Fibroblast of peridontal ligament (primary cell): ENCODE measurements around the gene TIPIN.
"Not testable (repeated sequence)": the region's sequence is repeated elsewhere in the genome, so short reads cannot be mapped to it uniquely, and the experiment has no call there.

Experiments
- DNase-seq: peaks from one replicate; pipeline ENCODE4 v3.0.0-alpha.2; 2010; ENCODE audit errors: extremely low read depth

The TIPIN gene

DNA sequence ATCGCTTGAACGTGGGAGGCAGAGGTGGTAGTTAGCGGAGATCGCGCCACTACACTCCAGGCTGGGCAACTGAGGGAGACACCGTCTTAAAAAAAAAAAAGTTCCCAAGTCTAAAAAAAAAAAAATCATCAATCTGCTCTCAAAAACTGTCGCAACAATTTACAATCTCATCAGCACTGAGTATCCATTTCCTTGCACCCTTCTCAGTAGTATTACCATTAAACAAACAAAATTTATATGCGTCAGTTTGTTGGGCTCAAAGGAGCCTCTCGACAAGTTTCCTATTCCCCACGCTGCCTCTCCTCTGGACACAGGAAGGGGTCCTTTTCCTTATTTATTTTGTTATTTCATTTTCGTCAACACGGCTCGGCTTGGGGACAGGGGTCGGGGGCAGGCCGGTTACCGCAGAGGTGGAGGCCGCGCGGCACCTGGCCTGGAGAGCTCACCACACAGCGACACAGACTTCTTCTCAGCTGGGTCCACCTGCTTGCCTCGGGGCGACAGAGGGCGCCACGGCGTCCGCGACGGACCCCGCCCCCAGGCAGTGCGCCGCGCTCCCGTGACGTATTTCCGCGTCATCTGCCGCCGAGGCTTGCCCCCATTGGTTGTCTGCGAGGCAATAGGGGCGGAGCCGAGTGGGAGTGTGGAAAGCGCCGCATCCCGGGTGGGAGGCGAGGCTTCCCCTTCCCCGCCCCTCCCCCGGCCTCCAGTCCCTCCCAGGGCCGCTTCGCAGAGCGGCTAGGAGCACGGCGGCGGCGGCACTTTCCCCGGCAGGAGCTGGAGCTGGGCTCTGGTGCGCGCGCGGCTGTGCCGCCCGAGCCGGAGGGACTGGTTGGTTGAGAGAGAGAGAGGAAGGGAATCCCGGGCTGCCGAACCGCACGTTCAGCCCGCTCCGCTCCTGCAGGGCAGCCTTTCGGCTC lies 30.0 kb upstream of the TIPIN start, which contains the start of gene MAP2K1:
Gene MAP2K1, plus strand, starts transcription at position 709 of the 920 bp plus-strand sequence. CDS start 436 bp downstream, outside the sequence.
- peak; percentile 93 for DNase-seq

DNA sequence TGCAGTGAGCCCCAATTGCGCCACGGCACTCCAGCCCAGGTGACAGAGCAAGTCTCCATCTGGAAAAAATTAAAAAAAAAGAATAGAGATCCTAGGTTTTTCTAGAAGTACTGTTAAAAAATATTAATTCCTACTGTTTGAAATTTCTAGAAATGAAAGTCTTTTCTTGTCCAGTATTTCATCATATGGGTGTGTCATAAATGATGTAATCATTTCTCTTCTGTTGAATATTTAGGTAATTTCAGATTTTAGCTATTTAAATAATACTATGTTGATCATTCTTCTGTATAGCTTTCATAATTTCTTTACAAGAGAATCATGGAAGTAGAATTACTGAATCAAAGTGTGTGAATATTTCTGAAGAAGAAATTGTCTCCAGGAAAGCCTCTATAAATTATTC lies 24.9 kb upstream of the TIPIN start:
- DNase-seq = not testable (repeated sequence)

DNA sequence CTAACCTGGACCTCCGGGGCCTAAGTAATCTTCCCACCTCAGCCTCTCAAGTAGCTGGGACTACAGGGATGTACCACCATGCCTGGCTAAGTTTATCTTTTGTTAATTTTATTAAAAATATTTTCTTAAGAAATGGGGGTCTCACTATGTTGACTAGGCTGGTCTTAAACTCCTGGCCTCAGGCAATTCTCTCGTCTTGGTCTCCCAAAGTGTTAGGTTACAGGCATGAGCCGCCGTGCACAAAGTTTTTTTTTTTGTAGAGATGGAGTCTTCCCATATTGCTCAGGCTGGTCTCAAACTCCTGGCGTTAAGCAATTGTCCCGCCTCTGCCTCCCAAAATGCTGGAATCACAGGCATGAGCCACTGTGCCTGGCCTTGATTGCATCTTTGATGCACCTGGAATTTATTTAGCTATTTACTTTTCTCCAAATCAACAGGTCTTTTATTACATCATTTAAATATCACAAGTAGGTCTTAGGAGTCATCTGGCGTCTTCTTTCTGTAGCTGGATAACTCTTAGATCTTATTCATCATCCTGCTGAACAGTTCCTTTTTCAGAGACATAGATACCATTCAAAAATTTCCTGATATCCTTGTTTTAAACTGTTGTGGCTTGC lies 22.4 kb upstream of the TIPIN start:
- no peak for DNase-seq

GRCh38 chr15:66374179-66374578 lies 17.7 kb upstream of the TIPIN start:
- no peak for DNase-seq

DNA sequence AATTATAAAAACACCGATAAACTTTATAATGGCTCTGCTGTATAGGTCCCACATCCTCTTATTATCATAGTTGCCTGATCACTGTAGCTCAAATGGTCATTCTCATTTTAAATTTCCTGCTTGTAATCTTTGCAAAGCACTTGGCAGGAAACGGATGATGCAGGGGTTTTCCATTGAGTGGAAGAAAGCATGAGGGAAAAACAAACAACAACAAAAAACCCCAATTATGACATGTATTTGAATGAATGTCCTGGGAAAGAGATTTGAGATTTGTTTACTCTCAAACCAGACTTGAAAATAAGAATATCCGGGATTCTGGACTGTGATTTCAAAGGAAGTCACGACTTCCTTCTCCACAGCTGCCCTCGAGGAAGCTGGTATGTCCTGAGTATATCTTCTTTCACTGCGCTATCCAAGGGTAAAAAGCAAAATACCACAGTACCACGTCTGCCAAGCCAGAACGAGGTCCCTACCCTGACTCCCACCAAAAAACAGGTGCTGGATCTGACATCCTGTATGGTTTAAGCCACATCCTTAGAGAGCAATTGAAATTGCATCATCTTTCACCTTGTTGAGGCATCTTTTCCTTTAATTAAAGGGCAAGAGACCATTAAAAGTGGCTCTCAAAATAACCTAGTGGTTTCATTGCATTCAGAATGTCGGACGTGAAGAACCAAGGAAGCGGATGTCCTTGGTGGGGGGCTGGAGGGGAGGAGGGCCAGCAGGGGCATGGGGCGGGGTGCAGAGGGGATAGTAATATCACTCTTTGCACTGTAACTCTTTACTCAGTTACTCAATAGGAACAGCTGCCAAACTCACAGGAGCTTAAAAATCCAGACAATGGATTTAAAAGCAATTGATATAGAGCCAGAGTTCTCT lies 13.5 kb upstream of the TIPIN start:
- peak; percentile 32 for DNase-seq

DNA sequence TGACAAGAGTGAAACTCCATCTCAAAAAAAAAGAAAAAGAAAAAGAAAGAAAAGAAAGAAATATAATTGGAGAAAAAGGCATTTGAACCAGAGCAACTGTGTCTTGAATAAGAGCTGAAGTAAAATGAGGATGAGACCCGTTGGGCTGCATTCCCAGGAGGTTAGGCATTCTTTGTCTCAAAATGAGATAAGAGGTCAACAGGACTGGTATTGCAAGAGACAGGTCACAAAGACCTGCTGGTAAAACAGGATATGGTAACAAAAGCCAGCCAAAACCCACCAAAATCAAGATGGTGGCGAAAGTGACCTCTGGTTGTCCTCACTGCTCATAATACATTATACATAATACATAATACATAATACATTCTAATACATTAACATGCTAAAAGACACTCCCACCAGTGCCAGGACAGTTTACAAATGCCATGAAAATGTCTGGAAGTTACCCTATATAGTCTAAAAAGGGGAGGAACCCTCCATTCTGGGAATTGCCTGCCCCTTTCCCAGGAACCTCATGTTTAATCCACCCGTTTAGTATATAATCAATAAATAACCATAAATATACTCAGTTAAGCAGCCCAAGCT lies 8.6 kb upstream of the TIPIN start:
- DNase-seq = no peak

DNA sequence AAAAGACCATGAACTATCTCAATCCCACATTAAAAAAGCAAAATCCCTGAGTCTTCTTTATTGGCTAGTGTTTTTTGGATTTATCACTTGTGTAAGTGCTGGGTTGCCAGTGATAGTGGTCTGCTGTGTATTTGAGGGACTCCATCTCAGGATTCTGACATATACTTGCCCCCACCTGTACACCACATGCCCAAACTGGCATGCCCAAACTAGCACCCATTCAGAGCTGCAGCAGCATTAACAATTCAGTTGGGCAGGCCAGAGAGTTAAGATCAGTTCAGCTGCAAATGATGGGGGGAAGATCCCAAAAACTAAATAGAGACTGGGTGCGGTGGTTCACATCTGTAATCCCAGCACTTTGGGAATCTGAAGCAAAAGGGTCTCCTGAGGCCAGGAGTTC lies 6.3 kb upstream of the TIPIN start:
- DNase-seq = no peak

- DNase-seq = not testable (repeated sequence)
Measured at GRCh38 chr15:66361745-66362460, 5.4 kb upstream of the TIPIN start.

DNA sequence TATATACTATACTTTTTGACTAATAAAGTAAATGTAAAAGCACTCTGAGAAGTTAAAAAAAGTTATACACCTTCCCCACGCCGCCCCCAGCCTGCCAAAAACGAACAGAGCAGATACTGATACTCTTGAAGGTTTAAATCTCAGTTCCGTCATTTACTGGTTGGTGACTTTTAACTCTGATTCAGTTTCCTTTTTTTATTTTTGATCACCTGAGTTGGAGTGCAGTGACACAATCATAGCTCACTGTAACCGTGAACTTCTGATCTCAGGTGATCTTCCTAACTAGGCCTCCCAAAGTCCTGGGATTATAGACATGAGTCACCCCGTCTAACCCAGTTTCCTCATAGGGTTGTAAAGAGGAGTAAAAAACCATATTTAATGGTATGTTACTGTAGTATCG lies 3.3 kb upstream of the TIPIN start:
- no peak for DNase-seq

DNA sequence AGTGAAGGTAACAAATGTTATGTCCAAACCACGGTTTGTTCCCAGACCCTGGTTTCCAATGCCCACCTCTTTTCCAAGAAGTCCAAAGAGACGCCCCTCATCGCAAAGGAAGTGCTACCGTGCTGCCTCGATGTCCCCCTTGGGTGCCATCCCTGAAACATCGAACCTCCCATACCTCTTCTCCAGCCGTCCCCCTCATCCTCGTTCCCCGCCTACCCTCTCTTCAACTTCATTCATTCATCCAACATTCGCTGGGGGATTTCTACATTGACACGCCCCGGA lies 467 bp downstream of the TIPIN start:
- DNase-seq = no peak

DNA sequence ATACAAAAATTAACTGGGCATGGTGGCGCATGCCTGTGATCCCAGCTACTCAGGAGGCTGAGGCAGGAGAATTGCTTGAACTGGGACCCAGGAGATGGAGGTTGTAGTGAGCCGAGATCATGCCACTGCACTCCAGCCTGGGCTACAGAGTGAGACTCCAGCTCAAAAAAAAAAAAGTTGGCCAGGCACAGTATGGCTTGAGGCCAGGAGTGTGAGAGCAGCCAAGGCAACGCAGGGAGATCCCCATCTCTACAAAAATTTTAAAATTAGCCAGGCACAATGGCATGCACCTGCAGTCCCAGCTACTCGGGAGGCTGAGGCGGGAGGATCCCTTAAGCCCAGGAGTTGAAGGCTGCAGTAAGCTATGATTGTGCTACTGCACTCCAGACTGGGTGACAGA lies 8.0 kb downstream of the TIPIN start:
- DNase-seq = not testable (repeated sequence)

- DNase-seq = no peak
Measured at GRCh38 chr15:66328771-66329170, 27.7 kb downstream of the TIPIN start.

DNA sequence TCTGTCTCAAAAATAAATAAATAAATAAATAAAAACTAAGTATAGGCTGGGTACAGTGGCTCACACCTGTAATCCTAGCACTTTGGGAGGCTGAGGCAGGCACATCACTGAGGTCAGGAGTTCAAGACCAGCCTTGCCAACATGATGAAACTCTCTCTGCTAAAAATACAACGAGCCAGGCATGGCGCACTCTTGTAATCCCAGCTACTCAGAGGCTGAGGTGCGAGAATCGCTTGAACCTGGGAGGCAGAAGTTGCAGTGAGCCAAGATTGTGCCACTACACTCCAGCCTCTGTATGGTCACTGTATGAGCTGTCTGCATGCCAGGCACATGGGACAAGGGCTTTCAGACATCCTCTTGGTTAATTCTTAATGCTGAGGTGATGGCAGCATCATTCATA lies 28.7 kb downstream of the TIPIN start:
- no peak for DNase-seq

GRCh38 chr15:66326051-66326450 lies 30.4 kb downstream of the TIPIN start:
- DNase-seq = no peak

GRCh38 chr15:66323312-66323928 lies 33.1 kb downstream of the TIPIN start:
- no peak for DNase-seq

- no peak for DNase-seq
Measured at GRCh38 chr15:66312144-66312543, 44.3 kb downstream of the TIPIN start.

GRCh38 chr15:66310786-66311185 lies 45.7 kb downstream of the TIPIN start:
- DNase-seq = no peak

GRCh38 chr15:66309828-66310227 lies 46.7 kb downstream of the TIPIN start:
- DNase-seq = no peak

- no peak for DNase-seq
Measured at GRCh38 chr15:66308531-66308930, 48.0 kb downstream of the TIPIN start.

GRCh38 chr15:66306381-66306780 lies 50.1 kb downstream of the TIPIN start:
- no peak for DNase-seq

GRCh38 chr15:66304425-66304824 lies 52.1 kb downstream of the TIPIN start:
- DNase-seq = not testable (repeated sequence)
